Measurements from ENCODE around the gene CDH22.

- TF ChIP-seq, protein P1, sequence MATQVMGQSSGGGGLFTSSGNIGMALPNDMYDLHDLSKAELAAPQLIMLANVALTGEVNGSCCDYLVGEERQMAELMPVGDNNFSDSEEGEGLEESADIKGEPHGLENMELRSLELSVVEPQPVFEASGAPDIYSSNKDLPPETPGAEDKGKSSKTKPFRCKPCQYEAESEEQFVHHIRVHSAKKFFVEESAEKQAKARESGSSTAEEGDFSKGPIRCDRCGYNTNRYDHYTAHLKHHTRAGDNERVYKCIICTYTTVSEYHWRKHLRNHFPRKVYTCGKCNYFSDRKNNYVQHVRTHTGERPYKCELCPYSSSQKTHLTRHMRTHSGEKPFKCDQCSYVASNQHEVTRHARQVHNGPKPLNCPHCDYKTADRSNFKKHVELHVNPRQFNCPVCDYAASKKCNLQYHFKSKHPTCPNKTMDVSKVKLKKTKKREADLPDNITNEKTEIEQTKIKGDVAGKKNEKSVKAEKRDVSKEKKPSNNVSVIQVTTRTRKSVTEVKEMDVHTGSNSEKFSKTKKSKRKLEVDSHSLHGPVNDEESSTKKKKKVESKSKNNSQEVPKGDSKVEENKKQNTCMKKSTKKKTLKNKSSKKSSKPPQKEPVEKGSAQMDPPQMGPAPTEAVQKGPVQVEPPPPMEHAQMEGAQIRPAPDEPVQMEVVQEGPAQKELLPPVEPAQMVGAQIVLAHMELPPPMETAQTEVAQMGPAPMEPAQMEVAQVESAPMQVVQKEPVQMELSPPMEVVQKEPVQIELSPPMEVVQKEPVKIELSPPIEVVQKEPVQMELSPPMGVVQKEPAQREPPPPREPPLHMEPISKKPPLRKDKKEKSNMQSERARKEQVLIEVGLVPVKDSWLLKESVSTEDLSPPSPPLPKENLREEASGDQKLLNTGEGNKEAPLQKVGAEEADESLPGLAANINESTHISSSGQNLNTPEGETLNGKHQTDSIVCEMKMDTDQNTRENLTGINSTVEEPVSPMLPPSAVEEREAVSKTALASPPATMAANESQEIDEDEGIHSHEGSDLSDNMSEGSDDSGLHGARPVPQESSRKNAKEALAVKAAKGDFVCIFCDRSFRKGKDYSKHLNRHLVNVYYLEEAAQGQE (IDR thresholded peaks at IDR 0.05; ENCODE audit: insufficient read depth in 1 of 2, low read depth in 2 of 2, low read length in 2 of 2) = no peak
- TF ChIP-seq POLR2AphosphoS5 (IDR thresholded peaks at IDR 0.05; ENCODE audit: low read depth, low read length) (no peak), SIN3A (IDR thresholded peaks at IDR 0.05; ENCODE audit: borderline replicate concordance, insufficient read depth, low read length) (no peak), TAF1 (IDR thresholded peaks at IDR 0.05; ENCODE audit: borderline replicate concordance, insufficient read depth, low read length) (no peak), FOXP2 (optimal IDR thresholded peaks at IDR 0.05; ENCODE audit: borderline replicate concordance, extremely low read depth, extremely low read length, insufficient read depth) (no peak)
These were observed 47.5 kb upstream of the CDH22 start for GRCh38 chr20:46355778-46356177.
